SK-N-SH (cell line): ENCODE measurements around the gene SLC38A3. TPM values are rescaled to one million over a fixed set of nuclear protein-coding genes. Genes with fewer than 3 reads are reported as not detected.
"Not testable (repeated sequence)": the region's sequence is repeated elsewhere in the genome, so short reads cannot be mapped to it uniquely, and the experiment has no call there.

Source experiments
- CTCF ChIA-PET: fragments of 300-600, 350-600 bp; formaldehyde crosslinking; extraction: SDS; loops from one replicate; lab custom pipeline; 2021; lab: Yijun Ruan, JAX
- POLR2A ChIA-PET: fragments of 350-600 bp; sonication (Branson Sonifier 250); formaldehyde crosslinking; extraction: SDS; loops from one replicate; lab custom pipeline; 2020; ENCODE audit warnings: antibody characterized with exemption, inconsistent platforms; lab: Yijun Ruan, JAX
- DNase-seq: peaks from one replicate; pipeline ENCODE4 v3.0.0; 2012
- H2AFZ ChIP-seq: fragments of 200-600 bp; sonication (generic); 2 replicates; pipeline ENCODE4 v1.8.1; 2016; ENCODE audit warnings: antibody characterized with exemption, mild to moderate bottlenecking, low read depth
- H3F3A ChIP-seq: fragments of 200-600 bp; sonication (generic); replicated peaks from 2 replicates; pipeline ENCODE3; 2016; ENCODE audit warnings: antibody characterized with exemption, mild to moderate bottlenecking; ENCODE audit not compliant: insufficient read depth
- H3K27ac ChIP-seq, 2 experiments: fragments of 200-500 bp in 1 of 2; fragments of 200-600 bp in 1 of 2; sonication (Bioruptor generic) in 1 of 2; sonication (generic), shearing (Covaris generic) in 1 of 2; 2 replicates each; pipeline versions ENCODE4 v1.5.1 to v1.6.1; 2014 to 2016; ENCODE audit warnings: low read depth in 2 of 2, inconsistent platforms in 1 of 2, low read length in 1 of 2, mild to moderate bottlenecking in 1 of 2, mixed read lengths in 1 of 2
- H3K27me3 ChIP-seq: fragments of 200-600 bp; sonication (generic), shearing (Covaris generic); 2 replicates; pipeline ENCODE4 v1.6.1; 2016; ENCODE audit warnings: mixed run types; ENCODE audit not compliant: insufficient read depth
- H3K36me3 ChIP-seq, 2 experiments: fragments of 200-500 bp in 1 of 2; fragments of 200-600 bp in 1 of 2; sonication (Bioruptor generic) in 1 of 2; sonication (generic) in 1 of 2; replicated peaks in 1 of 2; 2 replicates each; pipeline versions ENCODE3 to v1.5.1; 2014 to 2016; ENCODE audit warnings: low read length in 1 of 2, mild to moderate bottlenecking in 1 of 2; ENCODE audit not compliant: insufficient read depth in 2 of 2, control insufficient read depth in 1 of 2
- H3K4me1 ChIP-seq, 2 experiments: fragments of 200-500 bp in 1 of 2; fragments of 200-600 bp in 1 of 2; sonication (Bioruptor generic) in 1 of 2; sonication (generic), shearing (Covaris generic) in 1 of 2; 2 replicates each; pipeline versions ENCODE4 v1.5.1 to v1.6.1; 2014 to 2016; ENCODE audit warnings: low read depth in 1 of 2, low read length in 1 of 2, mixed run types in 1 of 2; ENCODE audit not compliant: insufficient read depth in 2 of 2, control insufficient read depth in 1 of 2
- H3K4me2 ChIP-seq: fragments of 200-600 bp; sonication (generic), shearing (Covaris generic); 2 replicates; pipeline ENCODE4 v1.6.1; 2017; ENCODE audit warnings: mixed run types
- H3K4me3 ChIP-seq, 2 experiments: fragments of 200-500 bp in 1 of 2; fragments of 200-600 bp in 1 of 2; sonication (Bioruptor generic) in 1 of 2; sonication (generic), shearing (Covaris generic) in 1 of 2; 2 replicates each; pipeline versions ENCODE4 v1.5.1 to v1.8.1; 2014 to 2016; ENCODE audit warnings: low read depth in 2 of 2, inconsistent platforms in 1 of 2, low read length in 1 of 2, mild to moderate bottlenecking in 1 of 2, mixed read lengths in 1 of 2, moderate library complexity in 1 of 2
- H3K79me2 ChIP-seq: fragments of 200-600 bp; sonication (generic); 2 replicates; pipeline ENCODE4 v1.8.1; 2017; ENCODE audit warnings: mild to moderate bottlenecking; ENCODE audit not compliant: insufficient read depth
- H3K9ac ChIP-seq: fragments of 200-600 bp; sonication (generic); 2 replicates; pipeline ENCODE4 v1.6.1; 2017; ENCODE audit warnings: mixed run types
- H3K9me2 ChIP-seq: fragments of 200-600 bp; sonication (generic); 2 replicates; pipeline ENCODE4 v1.6.1; 2017; ENCODE audit warnings: mixed run types
- H3K9me3 ChIP-seq: fragments of 200-600 bp; sonication (generic); 2 replicates; pipeline ENCODE4 v1.6.1; 2017; ENCODE audit warnings: mixed run types, mild to moderate bottlenecking, moderate library complexity
- H4K20me1 ChIP-seq: fragments of 200-600 bp; sonication (generic); 2 replicates; pipeline ENCODE4 v1.6.1; 2017; ENCODE audit warnings: mild to moderate bottlenecking, mixed run types; ENCODE audit not compliant: insufficient read depth
- ELF1 ChIP-seq: IDR thresholded peaks from 2 replicates; pipeline ENCODE4 v1.4.0; 2012
- FOXJ3 ChIP-seq: sonication (generic); formaldehyde crosslinking; IDR thresholded peaks from 2 replicates; pipeline ENCODE4 v1.5.1; 2020; ENCODE audit warnings: mild to moderate bottlenecking, missing genetic modification reagents
- FOXM1 ChIP-seq: IDR thresholded peaks from 2 replicates; pipeline ENCODE4 v1.4.0; 2012; ENCODE audit warnings: low read depth, mild to moderate bottlenecking
- GABPA ChIP-seq: IDR thresholded peaks from 2 replicates; pipeline ENCODE4 v1.4.0; 2012; ENCODE audit warnings: low read depth, mild to moderate bottlenecking
- GATA2 ChIP-seq: sonication (generic); formaldehyde crosslinking; IDR thresholded peaks from 2 replicates; pipeline ENCODE4 v1.5.0; 2020; ENCODE audit warnings: mild to moderate bottlenecking, missing genetic modification reagents
- IRF3 ChIP-seq: fragments of 150-350 bp; IDR thresholded peaks from 2 replicates; pipeline ENCODE4 v1.6.1; 2016; ENCODE audit warnings: mild to moderate bottlenecking, low read depth, low read length
- MAX ChIP-seq: IDR thresholded peaks from 2 replicates; pipeline ENCODE4 v1.4.0; 2012; ENCODE audit warnings: low read depth
- MEF2A ChIP-seq: IDR thresholded peaks from 2 replicates; pipeline ENCODE4 v1.4.0; 2012; ENCODE audit warnings: low read depth, borderline replicate concordance
- MXI1 ChIP-seq: IDR thresholded peaks from 2 replicates; pipeline ENCODE4 v1.6.1; 2012; ENCODE audit warnings: mild to moderate bottlenecking, low read depth, low read length, improper control_type of control experiment
- NFIC ChIP-seq: IDR thresholded peaks from 2 replicates; pipeline ENCODE4 v1.4.0; 2012; ENCODE audit warnings: borderline replicate concordance
- NRF1 ChIP-seq: IDR thresholded peaks from 2 replicates; pipeline ENCODE4 v1.6.1; 2012; ENCODE audit warnings: low read depth, mild to moderate bottlenecking, low read length
- POLR2AphosphoS5 ChIP-seq: IDR thresholded peaks from 2 replicates; pipeline ENCODE4 v1.6.1; 2012; ENCODE audit warnings: low read depth, low read length
- REST ChIP-seq: IDR thresholded peaks from 2 replicates; pipeline ENCODE4 v1.6.1; 2012; ENCODE audit warnings: mild to moderate bottlenecking, low read depth, low read length, moderate library complexity
- SIN3A ChIP-seq: IDR thresholded peaks from 2 replicates; pipeline ENCODE4 v1.6.1; 2012; ENCODE audit warnings: low read depth, mild to moderate bottlenecking, low read length, moderate library complexity, borderline replicate concordance
- TAF1 ChIP-seq: IDR thresholded peaks from 2 replicates; pipeline ENCODE4 v1.6.1; 2012; ENCODE audit warnings: low read depth, mild to moderate bottlenecking, low read length, moderate library complexity, borderline replicate concordance
- TEAD4 ChIP-seq: IDR thresholded peaks from 2 replicates; pipeline ENCODE4 v1.4.0; 2012; ENCODE audit warnings: mild to moderate bottlenecking, borderline replicate concordance; ENCODE audit not compliant: insufficient read depth
- USF1 ChIP-seq: IDR thresholded peaks from 2 replicates; pipeline ENCODE4 v1.4.0; 2012; ENCODE audit warnings: low read depth, borderline replicate concordance
- USF2 ChIP-seq: fragments of 150-350 bp; IDR thresholded peaks from 2 replicates; pipeline ENCODE4 v1.6.1; 2017; ENCODE audit warnings: antibody characterized with exemption, low read length, low read depth, borderline replicate concordance
- YY1 ChIP-seq: IDR thresholded peaks from 2 replicates; pipeline ENCODE4 v1.4.0; 2012; ENCODE audit warnings: low read depth, mild to moderate bottlenecking
- ZBTB33 ChIP-seq: IDR thresholded peaks from 2 replicates; pipeline ENCODE4 v1.4.0; 2012; ENCODE audit warnings: low read depth, borderline replicate concordance
- WGBS: methylation state at CpG from one replicate; pipeline ENCODE4 v1.1.6; 2017; ENCODE audit warnings: low lambda C conversion rate; 5-methylcytosine and 5-hydroxymethylcytosine counted together
- polyA plus RNA-seq, 3 experiments: library from polyadenylated mRNA; depleted of rRNA; stranded (reverse); fragments of >200 nt; gene quantifications; 2 replicates each; pipeline ENCODE4 v1.2.3, GENCODE V29; 2012

Gene SLC38A3
- polyA plus RNA-seq, 1 of the 3 experiments (the other 2 are of a cell fraction): 0.84 TPM

- Histone ChIP-seq H3K27ac (peak overlapping the region in 1 of 2 experiments; percentile 17; a peak in 2 of 4 replicates), H4K20me1 (peaks cover 91% of the 10 kb centered on the region), H3K9me3 (no peaks in the 10 kb centered on the region), H3K27me3 (no peaks in the 10 kb centered on the region), H3K4me2 (no peak overlapping the region), H3K36me3 (peaks cover 0 to 20% of the 10 kb centered on the region in 2 experiments), H2AFZ (no peak overlapping the region), H3F3A (peaks cover 43% of the 10 kb centered on the region), H3K79me2 (peaks cover 100% of the 10 kb centered on the region), H3K9ac (no peak overlapping the region), H3K4me3 (no peak overlapping the region), H3K4me1 (peaks cover 37 to 46% of the 10 kb centered on the region in 2 experiments; a peak in 3 of 4 replicates), H3K9me2 (no peaks in the 10 kb centered on the region)
- WGBS: 93% methylated on average over 4 of the region's 4 CpGs
- ChIA-PET POLR2A (interaction anchor here (1.8 kb wide), 1 partner anchor 16 kb away, joined by 4 read pairs; no protein-coding TSS in a partner anchor), CTCF (interaction anchor here (0.7 to 61.6 kb wide), 9 partner anchors 10 to 122 kb away, joined by 3 to 1375 read pairs (median 4); partner anchors contain the start of genes GNAI2, GNAT1 and IFRD2)
- TF ChIP-seq MXI1 (no peak), IRF3 (no peak), USF2 (no peak), NRF1 (no peak), YY1 (no peak), REST (no peak), USF1 (no peak), MEF2A (no peak), TEAD4 (no peak), MAX (no peak), NFIC (no peak), ELF1 (no peak), FOXJ3 (no peak), GABPA (no peak), GATA2 (CRISPR knock-in tag) (no peak), FOXM1 (no peak), ZBTB33 (no peak), TAF1 (no peak), SIN3A (no peak), POLR2AphosphoS5 (no peak)
- DNase-seq: no peak
Observed at GRCh38 chr3:50243543-50243895, 38.4 kb downstream of the SLC38A3 start.

GRCh38 chr3:50244813-50245212 is 39.7 kb downstream of the SLC38A3 start:
- H3K4me3 ChIP-seq, H3K27me3 ChIP-seq, H3K9me3 ChIP-seq, POLR2A ChIA-PET, H2AFZ ChIP-seq, H3K4me2 ChIP-seq, H3K9me2 ChIP-seq, H3K9ac ChIP-seq, DNase-seq: not testable (repeated sequence)
- Histone ChIP-seq H3K27ac (peak overlapping the region in 1 of 2 experiments; percentile 72; a peak in 3 of 4 replicates), H4K20me1 (peaks cover 91% of the 10 kb centered on the region), H3K36me3 (peaks cover 0 to 12% of the 10 kb centered on the region in 2 experiments), H3F3A (peaks cover 43% of the 10 kb centered on the region), H3K4me1 (peaks cover 35 to 36% of the 10 kb centered on the region in 2 experiments; a peak in 3 of 4 replicates), H3K79me2 (peaks cover 100% of the 10 kb centered on the region)
- 91% methylated on average over 5 of the region's 6 CpGs for WGBS
- CTCF ChIA-PET: interaction anchor here (0.7 to 61.6 kb wide), 7 partner anchors 13 to 78 kb away, joined by 3 to 1375 read pairs (median 3); partner anchors contain the start of genes GNAI2 and GNAT1
